Central memory CD4-positive, alpha-beta T cell (primary cell): ENCODE data around the gene TRABD.

ENCODE experiments used
- DNase-seq: peaks from one replicate; pipeline ENCODE4 v3.0.0; 2022

TRABD gene

DNA sequence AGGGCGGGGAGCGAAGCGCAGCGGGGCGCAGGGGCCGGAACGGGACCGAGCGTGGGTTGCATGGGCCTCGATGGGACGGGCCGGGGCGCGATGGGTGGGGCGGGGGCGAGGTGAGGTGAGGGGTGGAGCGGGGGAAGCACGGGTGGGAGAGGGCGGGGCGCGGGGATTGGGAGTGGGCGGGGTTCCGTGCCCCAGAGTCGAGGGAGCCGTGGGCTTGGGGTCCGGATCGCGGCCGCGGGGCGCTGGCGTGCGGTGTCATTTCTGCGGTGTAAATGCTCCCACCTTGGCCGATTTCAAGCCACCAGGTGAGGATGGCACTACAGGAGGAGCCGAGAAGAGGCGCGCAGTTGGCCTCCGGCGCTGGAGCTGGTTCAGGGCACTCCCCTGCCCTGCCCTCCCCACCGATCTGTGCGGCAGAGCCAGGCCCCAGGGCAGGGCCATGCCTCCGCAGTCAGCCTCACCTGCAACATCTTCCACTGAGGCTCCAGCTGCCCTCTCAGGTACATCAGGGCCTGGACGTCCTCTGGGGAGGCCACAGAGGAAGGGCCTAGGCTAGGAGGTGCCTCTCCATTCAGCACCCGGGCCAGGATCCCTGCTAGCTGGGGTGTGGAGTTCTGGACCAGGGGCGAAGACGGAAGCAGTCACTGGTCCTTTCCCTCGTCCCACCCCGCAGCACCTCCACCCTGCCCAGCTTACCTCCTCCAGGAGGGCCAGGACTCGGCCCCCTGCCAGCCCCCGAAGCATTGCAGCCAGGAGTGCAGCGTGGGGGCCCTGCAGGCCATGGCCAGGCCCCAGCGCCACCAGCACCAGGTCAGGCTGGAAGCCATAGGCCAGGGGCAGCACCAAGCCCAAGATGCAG lies 59.7 kb downstream of the TRABD start:
- DNase-seq: peak; percentile 13

DNA sequence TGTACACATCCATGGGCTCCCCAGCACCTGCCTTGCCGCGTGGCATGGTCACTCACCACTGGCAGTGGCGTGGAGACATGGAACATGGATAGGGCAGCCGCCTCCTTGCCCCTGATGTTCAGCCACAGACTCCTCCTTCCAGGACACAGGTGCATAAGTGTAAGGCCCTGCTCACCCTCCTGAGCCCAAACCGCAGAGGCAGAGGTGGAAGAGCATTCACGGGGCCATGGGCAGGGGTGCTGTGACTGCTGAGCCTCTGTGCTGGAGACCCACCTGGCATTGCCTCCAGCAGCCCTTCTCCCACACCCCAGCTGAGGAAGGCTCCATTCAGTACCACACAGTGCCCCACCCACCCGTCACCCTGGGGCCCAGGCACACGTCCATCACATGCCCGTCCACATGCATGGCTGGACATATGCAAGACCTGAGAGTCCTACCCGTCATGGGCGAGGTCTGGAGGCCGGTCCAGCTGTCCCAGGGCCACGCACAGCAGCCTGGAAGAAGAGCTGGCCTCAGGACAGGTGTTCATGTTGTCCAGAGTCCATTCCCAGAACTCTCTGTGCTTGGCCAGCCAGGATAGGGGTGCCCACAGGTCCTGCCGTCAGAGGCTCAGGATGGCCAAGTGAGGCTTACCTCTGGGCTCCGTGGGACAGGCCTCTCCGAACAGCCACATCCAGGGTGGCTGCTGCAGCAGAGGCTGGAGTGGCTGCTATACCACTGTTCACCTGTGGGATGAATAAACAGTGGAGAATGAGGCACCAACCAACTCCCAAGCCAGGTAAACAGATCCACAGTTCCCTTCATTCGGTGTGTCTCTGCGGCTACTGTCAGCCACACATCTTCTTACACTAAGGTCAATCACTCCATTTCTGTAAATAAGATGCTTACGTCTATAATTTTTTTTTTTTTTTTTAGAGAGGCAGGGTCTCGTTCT lies 60.8 kb downstream of the TRABD start:
- no peak for DNase-seq

DNA sequence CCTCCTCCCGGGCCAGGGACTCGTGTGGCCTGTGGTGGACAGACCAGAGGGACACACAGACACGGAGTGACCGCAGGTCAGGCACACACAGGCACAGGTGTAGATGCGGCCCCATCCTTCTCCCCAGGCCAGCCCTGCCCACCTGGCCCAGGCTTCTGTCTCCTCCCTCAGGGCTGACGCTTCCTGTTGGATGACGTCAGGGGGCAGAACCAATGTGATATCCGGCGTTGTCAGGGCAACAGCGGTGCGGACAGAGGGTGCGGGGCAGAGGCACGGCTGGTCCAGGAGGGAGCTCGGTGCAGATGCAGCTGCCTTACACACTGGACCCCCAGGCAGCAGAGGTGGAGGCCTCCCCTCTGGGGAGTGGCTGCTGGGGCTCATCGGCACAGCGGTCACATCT lies 62.0 kb downstream of the TRABD start:
- DNase-seq: peak; percentile 58

DNA sequence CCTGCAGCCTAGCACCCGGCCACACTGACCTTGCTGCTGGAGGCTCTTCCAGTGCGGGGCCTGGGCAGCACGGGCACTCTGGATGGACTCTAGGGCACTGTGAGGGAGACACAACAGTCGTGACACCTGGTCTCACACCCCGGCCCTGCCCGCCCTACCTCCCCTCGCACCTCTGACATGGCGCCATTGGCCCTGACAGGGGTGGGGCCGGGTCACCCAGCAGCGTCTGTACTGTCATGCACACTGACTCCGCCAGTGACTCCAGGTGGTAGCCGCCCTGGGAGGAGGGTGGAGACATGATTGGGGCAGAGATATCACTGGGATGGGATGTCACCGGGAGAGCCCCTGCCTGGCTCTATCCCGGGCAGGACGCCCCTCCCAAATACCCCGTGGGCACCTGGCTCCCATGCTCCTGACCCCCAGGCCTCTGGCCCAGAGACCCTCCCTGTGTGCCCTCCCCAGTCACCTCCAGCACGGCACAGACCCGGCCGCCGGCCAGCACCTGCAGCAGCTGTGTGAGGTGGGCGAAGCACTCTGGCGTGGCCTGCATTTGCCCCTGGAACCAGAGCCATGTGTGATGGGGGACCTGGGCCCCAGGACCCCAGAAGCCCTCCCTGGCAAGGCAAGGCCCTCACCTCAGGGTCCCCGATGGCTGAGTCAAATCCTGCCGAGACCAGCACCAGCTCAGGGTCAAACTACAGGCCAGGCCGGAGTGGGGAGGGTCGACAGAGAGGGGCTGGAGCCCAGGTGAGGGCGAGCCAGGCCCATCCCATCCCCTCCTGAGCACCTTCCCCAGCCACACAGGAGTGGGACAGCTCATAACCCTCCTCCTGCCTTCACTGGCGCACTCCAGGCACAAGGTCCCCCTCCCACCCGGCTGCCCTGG lies 62.7 kb downstream of the TRABD start:
- DNase-seq: no peak
